Putamen (tissue), 1 donor: Measurements from ENCODE around the gene ZNF692.
A peak's percentile ranks its signal among the peaks of the same experiment; 100 is the strongest.
"Not testable (repeated sequence)": the region's sequence is repeated elsewhere in the genome, so short reads cannot be mapped to it uniquely, and the experiment has no call there.

Source experiments
- DNase-seq: peaks from one replicate; pipeline ENCODE4 v3.0.0-alpha.2; 2016; ENCODE audit warnings: low spot score

The ZNF692 gene, protein sequence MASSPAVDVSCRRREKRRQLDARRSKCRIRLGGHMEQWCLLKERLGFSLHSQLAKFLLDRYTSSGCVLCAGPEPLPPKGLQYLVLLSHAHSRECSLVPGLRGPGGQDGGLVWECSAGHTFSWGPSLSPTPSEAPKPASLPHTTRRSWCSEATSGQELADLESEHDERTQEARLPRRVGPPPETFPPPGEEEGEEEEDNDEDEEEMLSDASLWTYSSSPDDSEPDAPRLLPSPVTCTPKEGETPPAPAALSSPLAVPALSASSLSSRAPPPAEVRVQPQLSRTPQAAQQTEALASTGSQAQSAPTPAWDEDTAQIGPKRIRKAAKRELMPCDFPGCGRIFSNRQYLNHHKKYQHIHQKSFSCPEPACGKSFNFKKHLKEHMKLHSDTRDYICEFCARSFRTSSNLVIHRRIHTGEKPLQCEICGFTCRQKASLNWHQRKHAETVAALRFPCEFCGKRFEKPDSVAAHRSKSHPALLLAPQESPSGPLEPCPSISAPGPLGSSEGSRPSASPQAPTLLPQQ

GRCh38 chr1:248858891-248859889, at the start of gene ZNF692:
Gene ZNF692 (minus strand): TSS chr1:248859085. CDS start chr1:248858309, 776 bp downstream.
- peak; percentile 97 for DNase-seq

DNA sequence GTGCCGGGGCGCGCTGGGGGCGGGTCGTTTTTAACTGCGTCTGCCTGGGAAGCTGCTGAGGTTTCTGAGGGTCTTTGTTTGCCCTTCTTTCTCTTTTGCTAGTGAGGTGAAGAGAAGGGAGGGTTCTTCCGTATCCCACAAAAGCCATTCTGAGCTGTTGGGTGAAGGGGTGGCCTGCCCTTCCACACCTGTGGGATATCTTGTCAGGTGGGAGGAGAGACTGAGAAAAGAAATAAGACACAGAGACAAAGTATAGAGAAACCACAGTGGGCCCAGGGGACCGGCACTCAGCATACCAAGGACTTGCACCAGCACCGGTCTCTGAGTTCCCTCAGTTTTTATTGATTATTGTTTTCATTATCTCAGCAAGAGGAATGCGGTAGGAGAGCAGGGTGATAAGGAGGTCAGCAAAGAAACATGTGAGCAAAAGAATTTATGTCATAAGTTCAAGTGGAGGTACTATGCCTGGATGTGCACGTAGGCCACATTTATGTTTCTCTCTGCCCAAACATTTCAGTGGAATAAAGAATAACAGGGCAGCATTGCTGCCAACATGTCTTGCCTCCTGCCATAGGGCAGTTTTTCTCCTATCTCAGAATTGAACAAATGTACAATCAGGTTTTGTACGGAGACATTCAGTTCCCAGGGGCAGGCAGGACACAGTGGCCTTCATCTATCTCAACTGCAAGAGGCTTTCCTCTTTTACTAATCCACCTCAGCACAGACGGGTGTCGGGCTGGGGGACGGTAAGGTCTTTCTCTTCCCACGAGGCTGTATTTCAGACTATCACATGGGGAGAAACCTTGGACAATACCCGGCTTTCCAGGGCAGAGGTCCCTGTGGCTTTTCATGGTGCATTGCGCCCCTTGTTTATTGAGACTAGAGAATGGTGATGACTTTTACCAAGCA, 48.1 kb upstream of the ZNF692 start:
- no peak for DNase-seq

DNA sequence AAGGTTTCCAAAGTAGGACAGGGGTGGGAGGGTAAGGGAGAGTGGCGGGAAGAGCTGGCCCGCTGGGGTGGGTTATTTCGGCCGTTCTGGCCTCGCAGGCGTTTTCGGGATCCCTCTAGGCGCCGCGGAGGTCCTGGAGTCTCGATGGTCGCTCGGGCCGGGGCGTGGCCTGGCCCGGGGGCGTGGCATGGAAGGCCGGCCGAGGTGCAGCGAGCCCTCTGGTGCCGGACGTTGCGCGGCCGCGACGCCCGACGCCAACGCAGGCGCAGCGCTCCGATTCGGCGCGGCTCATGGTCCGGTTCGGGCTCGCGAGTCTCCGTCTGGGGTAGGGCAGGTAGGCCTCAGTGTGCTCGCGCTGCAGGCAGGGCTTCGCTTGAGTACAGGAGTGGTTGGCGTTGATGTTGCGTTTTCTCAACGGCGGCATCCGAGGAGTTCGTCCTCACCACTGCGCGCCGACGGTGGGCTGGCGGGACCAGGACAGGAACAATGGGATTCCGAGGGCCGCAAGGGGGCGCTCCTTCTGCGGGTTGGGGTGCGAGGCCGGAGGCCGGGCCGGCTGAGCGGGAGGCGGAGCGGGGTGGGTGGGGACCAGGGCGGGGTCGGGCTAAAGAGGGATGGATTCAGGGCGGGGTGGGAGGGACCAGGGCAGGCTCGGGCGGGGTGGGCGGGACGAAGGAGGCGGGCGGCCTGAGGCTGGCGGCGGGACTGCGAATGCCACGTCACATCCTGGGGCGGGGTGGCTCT, 47.3 kb upstream of the ZNF692 start, which contains the start of gene PGBD2:
Gene PGBD2 (plus strand): TSS at position 227 of the 744 bp plus-strand sequence. CDS start 7,628 bp downstream, outside the sequence.
- DNase-seq: peak; percentile 90

DNA sequence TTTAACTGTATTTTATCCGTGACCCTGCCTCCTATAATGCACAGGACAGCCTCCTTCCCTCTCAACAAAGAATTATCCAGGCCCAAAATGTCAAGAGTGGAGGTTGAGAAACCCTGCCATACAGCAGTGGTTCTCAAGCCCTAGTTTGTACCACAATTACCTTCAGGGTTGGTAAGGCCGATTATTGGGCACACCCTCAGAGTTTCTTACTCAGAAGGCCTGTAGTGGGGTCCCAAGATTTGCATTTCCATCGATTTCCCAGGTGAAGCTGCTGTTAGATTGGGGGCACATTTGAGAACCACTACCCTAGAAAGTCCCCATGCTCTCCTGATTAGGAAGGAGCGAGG, 46.8 kb upstream of the ZNF692 start:
- DNase-seq: no peak

GRCh38 chr1:248904437-248905216, 45.7 kb upstream of the ZNF692 start:
- no peak for DNase-seq

- no peak for DNase-seq
These were observed 42.7 kb upstream of the ZNF692 start for GRCh38 chr1:248901578-248901977.

GRCh38 chr1:248900637-248901036, 41.8 kb upstream of the ZNF692 start:
- no peak for DNase-seq

DNA sequence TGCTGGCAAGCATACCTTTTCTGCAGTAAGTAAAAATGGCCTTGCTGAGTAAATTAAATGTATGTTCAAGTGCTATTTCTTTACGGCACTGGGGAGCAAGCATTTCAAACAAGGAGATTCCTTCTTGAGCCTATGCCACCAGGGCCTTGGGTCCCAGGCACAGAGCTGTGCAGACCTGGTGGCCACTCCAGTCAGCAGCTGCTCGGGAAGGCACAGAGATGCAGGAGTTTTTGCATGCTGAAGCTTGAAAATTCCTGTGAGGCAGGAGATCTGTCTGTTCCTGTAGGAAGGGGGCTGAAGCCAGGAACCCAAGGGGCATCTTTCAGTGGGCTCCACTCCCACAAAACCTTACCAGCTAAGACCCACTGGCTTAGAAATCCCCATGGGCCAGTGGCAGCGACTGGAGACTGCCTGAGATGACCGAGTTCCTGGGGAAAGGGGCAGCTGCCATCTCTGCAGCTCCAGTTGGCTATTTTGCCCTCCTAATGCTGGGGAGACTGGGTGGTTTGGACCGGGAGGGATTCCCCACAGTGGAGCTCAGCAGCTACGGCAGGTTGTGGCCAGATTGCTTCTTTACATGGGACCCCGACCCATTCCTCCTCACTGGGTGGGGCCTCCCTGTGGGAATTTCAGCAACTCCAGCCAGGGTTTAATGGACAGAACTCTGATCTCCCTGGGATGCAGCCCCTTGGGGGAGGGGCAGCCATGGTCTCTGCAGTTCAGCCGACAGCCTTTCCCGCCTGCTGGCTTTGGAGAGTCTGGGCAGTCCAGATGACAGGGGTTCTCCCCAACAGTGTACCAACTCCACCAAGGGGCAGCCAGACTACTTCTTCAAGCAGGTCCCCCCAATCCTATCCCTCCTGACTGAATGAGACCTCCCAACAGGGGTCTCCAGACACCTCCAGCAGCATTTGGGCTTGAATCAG, 38.8 kb upstream of the ZNF692 start:
- no peak for DNase-seq

DNA sequence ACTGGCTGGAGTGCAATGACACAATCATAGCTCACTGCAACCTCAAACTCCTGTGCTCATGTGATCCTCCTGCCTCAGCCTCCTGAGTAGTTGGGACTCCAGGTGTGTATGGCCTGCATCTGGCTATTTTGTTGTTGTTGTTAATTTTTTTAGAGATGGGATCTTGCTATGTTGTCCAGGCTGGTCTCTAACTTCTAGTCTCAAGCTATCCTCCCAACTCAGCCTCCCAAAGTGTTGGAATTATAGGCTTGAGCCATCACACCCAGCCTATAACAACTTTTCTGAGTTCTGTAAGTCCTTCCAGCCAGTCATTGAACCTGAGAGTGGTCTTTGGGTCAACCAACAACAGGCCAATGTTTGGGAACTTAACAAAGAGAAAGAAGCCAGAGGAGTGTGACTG, 36.0 kb upstream of the ZNF692 start:
- no peak for DNase-seq

DNA sequence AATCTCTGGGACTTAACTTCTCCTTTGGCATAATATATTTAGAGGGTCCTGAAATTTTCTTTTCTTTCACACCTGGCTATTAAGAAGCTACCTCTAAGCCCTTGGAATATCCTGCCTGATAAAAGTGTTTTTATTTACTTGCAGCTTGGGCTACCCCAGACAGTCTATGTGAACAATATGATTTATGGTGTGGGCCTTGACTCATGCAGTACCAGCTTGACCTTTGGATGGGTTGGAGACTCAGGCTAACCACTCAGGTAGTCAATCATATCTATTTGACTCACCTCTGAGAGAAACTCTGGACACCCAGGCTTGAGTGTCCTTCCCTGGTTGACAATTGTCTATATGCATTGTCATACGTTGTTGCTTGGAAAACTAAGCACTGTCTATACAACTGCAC, 33.7 kb upstream of the ZNF692 start:
- DNase-seq: no peak

DNA sequence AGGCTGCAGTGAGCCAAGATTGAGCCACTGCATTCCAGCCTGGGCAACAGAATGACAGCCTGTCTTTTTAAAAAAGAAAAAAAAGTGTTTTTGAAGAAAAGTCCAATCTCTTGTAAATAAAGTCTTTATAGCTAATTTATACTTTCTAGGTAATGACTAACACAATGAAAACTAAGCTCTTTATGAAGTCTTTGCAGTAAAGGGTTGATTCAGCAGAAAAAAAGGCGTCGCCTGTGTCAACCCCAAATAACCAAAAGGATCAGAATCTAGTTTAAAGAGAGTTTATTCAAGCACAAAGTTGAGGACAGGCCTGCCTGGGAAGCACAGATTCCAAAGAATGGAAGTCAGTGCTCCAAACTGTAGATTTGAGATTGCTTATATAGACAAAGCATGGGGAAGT, 32.9 kb upstream of the ZNF692 start:
- no peak for DNase-seq

DNA sequence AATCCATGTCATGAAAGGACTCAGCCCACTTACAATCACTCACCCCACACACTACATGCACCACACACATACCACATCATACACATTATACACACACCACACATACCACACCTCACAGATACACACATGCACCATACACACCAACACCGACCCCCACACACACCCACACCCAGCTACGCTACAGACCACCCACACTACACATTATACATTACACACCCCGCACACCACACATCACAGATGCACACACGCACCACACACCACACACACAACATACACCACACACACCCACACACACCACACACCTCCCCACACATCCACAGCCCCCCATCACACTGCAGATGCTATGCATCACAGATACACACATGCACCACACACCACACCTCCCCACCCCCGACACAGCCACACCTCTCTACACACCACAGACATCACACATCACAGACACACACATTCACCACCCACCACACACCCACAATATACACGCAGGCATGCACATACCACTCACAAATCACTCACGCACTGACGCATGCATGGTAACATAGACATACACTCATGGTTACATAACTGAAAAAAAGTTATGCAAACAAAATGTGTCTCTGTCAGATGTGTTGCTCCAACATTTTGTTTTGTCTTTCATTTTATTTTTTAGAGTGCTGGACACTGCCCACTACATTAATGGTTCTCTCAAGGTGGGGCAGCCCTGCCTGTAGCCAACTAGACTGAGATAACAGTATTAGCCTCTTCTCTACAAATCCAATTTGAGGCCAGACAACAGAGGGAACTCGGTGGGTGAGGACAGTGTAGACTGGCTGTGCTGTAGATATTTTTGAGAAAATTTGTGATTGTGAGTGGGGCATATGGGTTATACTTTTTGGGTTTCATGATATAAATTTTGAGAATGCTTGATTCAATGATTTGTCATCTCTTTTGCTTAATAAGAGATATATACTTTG, 31.9 kb upstream of the ZNF692 start:
- DNase-seq: no peak

GRCh38 chr1:248889914-248890243, 31.0 kb upstream of the ZNF692 start:
- not testable (repeated sequence) for DNase-seq

- DNase-seq: no peak
These were observed 27.5 kb upstream of the ZNF692 start for GRCh38 chr1:248886237-248886895.

- no peak for DNase-seq
These were observed 26.8 kb upstream of the ZNF692 start for GRCh38 chr1:248885646-248886045.

DNA sequence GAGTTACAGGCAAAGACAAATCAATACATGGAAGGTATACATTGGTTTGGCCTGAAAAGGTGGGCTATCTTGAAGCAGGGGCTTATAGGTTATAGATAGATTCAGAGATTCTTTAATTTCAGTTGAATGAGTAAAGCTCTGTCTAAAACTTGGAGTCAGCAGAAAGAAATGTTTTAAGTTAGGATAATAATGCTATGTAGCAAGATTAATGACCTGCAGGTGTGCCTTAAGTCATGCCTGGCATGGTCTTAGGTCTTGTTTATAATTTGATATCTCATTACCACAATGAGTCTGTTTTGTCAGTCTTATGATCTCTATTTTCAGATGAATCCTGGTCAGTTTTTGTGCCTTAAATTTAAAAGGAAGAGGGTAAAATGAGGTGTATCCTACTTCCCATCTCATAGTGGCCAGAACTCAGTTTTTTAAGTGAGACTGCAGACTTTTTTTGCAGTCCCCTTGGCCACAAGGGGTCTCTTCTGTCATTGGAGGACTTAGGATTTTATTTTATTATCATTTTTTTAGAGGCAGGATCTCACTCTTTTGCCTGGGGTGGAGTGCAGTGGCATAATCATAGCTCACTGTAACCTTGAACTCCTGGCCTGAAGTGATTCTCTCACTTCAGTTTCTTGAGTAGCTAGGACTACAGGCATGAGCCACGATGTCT, 25.9 kb upstream of the ZNF692 start:
- DNase-seq: no peak

GRCh38 chr1:248882427-248882826, 23.5 kb upstream of the ZNF692 start:
- not testable (repeated sequence) for DNase-seq
